COLO668 (cell line): Measurements from ENCODE around the gene MAP3K3.

Source experiments
- DNase-seq: peaks from one replicate; lab custom pipeline; 2025; ENCODE audit not compliant: unreplicated experiment; lab: John Stamatoyannopoulos, UW

The MAP3K3 gene

DNA sequence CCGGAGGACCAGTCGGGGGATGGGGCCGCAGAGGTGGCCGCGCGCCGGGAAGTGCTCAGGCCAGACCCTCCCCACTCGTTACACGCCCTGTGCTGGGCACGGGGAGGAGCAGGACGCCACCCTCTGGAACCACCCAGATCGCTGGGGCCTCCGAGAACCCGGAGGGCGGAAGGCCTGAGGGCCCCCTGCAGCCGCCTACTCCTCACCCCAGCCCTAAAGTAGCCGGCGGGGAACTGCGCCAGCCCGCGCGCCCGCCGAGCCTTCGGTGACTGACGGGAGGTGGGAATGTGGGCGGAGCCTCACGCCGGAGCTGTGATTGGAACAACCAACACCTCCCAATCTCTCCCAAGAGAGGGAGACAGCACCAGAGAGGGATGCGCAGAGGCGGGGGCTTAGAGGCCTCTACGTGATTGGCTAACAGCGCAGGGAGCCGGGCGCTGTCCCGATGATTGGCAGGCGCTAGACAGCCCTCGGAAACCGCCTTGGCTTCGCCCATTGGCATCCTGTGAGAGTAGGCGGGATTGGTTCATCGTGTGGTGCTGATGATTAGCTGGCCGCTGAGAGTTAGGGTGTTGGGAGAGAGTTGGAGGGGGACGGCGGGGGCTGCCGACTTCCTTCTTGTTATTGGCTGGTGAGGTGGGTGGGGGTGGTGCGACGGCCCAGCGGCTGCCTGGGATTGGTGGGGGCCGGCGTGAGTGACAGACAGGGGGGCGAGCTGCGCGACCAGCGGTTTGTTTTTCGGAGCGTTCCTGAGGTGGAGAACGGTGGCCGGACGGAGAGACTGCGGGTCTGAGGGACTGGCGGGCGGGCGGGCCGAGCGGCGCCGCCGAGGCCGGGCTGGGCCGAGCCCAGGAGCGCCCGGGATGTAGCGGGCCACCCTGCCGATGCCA, at the start of gene MAP3K3:
MAP3K3 (plus strand) TSS at position 734 of the 890 bp plus-strand sequence. CDS start 343 bp downstream, outside the sequence.
- DNase-seq, result peak; percentile 96

DNA sequence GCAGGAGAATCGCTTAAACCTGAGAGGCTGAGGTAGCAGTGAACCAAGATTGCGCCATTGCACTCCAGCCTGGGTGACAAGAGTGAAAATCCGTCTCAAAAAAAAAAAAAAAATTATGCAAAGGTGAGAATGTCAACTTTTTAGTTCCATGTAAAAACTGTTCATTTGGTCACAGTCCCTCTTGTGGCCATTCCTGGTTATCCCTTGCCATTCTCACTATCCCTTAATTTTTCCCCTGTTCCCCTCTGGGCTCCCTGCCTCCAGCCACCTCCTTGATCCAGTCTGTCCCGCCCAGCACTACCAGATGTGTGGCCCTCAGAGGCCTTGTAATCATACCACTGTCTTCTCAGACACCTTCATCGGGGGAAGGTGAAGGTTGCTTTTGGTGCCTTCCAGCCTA, 48.6 kb upstream of the MAP3K3 start:
- no peak for DNase-seq

DNA sequence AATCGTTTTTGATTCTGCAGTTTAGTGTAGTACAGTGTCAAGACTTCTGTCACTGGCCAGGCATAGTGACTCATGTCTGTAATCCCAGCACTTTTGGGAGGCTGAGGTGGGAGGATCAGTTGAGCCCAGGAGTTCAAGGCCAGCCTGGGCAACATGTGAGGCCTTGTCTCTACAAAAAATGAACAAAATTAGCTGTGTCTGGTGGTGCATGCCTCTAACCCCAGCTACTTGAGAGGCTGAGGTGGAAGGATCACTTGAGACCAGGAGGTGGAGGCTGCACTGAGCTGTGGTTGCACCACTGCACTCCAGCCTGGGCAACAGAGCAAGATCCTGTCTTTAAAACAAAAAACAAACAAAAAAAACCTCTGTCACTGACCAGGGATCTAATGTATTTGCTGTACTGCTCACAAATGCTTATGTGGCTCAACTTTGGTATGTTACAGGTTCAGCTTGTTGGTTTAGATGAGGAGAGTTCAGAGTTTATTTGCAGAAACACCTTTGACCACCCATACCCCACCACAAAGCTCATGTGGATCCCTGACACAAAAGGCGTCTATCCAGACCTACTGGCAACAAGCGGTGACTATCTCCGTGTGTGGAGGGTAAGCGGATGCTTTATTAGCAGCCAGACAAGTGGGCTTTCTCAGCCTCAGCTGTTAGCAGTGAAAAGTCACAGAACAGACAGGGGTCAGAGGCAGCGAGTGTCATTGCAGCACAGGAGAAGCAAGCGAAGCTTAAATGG, 44.0 kb upstream of the MAP3K3 start:
- DNase-seq, result no peak

- DNase-seq, result peak; percentile 18
Measured at GRCh38 chr17:63578769-63579111, 43.5 kb upstream of the MAP3K3 start.

GRCh38 chr17:63579633-63580032, 42.6 kb upstream of the MAP3K3 start:
- DNase-seq, result peak; percentile 69

DNA sequence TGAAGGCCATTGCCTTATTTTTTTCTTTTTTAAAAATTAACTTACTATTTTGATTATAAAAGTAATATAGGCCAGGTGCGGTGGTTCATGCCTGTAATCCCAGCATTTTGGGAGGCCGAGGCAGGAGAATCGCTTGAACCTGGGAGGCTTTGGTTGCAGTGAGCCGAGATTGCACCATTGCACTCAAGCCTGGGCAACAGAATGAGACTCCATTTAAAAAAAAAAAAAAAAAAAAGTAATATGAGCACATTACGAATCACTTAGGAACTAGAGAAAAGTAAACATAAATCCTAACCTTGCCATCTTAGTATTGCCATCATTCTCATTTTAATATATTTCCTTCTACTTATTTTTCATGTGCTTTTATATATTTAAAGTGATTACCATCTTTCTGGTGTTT, 34.4 kb upstream of the MAP3K3 start:
- no peak for DNase-seq

- no peak for DNase-seq
Measured at GRCh38 chr17:63588797-63589196, 33.4 kb upstream of the MAP3K3 start.

DNA sequence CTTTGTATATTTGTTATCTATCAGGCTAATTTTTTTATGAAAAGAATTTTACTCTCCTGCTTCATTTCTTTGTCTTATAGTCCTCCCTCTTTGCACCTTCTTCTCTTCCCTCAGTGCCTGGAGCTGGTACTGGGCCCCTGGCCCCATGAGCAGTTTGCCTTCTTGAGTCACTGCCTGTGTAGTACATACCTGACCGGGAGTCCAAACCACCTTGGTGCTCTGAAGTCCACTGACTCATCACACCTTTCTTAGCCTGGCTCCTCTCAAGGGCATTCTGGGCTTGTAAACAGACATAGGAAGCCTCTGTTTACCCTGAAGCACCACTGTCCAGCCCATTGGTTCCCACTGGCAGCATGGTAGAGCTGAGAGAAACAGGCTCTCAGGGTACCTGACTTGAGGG, 32.6 kb upstream of the MAP3K3 start:
- no peak for DNase-seq

DNA sequence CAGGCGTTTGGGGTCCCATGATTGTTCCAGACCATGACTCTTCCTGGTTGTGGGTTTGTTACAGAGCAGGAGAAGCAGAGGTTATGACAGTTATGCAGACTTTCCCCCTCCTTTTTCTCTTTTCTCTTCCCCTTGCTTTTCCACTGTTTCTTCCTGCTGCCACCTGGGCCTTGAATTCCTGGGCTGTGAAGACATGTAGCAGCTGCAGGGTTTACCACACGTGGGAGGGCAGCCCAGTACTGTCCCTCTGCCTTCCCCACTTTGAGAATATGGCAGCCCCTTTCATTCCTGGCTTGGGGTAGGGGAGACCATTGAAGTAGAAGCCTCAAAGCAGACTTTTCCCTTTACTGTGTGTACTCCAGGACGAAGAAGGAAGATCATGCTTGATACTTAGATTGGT, 29.4 kb upstream of the MAP3K3 start:
- no peak for DNase-seq

GRCh38 chr17:63595132-63595531, 27.1 kb upstream of the MAP3K3 start:
- no peak for DNase-seq

DNA sequence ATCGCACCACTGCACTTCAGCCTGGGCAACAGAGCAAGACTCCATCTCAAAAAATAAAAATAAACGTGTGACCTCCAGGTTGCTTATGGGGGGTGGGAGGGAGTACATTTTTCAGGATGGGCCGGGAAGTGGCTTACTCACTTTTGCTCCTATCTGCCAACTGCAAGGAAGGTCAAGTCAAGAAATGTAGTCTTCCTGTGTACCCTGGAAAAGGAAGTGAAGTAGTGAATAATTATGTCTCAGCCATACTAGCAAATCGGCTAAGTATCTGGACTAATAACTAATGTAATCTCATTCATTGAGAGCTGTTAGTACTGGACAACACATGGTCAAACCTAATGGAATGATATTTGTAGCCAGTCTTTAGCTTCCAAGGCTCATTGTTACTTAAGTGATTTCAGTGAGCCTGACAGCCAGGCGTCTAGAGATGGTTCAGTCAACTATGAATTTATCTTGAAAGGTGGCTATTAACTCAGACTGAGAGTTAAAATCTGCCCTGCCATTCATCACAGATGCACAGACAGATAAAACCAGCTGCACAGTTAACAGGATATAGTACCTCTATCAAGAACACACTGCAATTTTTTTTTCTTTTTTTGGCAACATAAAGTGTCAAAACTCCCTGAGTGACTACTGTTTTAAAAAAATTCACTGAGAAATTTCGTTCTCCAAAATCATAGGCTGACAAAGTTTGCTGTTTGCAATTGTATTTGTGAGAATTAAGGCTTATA, 25.2 kb upstream of the MAP3K3 start:
- no peak for DNase-seq

- DNase-seq, result no peak
Measured at GRCh38 chr17:63598281-63598680, 23.9 kb upstream of the MAP3K3 start.

DNA sequence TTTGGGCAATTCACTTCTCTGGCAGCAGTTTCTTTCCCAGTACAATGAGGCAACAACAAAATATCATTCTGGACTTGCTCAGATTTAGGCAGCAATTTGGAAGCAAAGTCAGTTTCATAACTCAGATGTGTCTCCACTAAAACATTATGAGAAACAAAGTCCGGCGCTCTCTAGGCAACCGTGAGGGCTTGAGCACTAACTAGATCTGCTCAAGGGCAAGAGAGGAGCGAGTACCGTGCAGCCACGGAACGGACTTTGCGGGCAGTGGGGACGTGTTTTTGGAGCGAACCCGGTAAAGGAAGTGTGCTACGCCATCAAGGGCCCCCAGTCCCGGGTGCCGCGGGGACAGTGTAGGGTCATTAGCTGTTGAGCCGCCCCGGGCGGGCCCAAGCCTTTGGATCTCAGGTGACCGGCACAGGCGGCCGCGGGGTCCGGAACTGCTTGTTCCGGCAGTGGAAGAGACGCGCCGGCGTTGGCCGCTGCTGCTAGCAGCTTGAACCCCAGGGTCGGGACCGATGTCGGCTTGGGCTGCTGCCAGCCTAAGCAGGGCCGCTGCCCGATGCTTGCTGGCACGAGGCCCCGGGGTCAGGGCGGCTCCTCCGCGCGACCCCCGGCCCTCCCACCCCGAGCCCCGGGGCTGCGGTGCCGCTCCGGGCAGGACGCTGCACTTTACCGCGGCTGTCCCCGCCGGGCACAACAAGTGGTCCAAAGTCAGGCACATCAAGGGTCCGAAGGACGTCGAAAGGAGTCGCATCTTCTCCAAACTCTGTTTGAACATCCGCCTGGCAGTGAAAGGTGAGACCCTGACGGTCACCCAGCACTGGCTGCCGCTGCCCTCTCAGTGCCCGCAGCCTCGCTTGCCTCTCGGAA, 21.4 kb upstream of the MAP3K3 start, which contains the start of gene TACO1:
TACO1 (plus strand) TSS at position 327 of the 870 bp plus-strand sequence; CDS start at position 516, 189 bp downstream.
- DNase-seq, result peak; percentile 79

DNA sequence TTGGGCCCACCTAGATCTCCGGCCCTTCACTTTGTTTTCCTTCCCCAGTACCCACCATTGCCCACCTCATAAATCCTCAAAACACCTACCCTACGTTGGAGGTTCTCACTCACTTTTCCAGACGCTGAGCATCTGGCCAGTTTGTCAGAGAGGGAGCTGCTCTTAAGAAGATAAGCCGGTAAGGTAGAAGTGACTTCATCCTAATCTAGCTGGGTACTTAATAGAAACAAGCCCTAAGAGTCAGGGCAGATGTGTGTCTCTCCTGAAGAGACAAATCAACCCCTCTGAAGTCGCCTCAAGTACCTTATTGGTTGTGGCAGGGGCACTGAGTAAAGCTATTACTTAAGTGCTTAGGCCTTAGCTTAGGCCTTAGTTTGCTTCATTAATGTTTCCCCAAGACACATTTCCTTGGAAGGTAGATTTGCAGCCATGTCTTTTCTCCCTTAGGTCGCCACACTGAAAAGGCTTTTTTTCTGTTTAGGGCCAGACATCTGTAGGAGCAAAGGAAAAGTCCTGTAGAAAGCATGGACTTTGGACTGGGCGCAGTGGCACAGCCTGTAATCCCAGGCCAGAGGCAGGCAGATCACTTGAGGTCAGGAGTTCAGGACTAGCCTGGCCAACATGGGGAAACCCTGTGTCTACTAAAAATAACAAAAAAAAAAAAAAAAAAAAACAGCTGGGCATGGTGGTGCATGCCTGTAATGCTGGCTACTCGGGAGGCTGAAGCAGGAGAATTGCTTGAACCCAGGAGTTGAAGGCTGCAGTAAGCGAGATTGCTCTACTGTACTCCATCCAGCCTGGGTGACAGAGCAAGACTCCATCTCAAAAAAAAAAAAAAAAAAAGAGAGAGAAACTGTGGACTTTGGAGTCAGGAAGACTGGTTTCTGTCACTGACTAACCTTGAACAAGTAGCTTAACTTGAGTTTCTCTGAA, 20.5 kb upstream of the MAP3K3 start:
- no peak for DNase-seq

DNA sequence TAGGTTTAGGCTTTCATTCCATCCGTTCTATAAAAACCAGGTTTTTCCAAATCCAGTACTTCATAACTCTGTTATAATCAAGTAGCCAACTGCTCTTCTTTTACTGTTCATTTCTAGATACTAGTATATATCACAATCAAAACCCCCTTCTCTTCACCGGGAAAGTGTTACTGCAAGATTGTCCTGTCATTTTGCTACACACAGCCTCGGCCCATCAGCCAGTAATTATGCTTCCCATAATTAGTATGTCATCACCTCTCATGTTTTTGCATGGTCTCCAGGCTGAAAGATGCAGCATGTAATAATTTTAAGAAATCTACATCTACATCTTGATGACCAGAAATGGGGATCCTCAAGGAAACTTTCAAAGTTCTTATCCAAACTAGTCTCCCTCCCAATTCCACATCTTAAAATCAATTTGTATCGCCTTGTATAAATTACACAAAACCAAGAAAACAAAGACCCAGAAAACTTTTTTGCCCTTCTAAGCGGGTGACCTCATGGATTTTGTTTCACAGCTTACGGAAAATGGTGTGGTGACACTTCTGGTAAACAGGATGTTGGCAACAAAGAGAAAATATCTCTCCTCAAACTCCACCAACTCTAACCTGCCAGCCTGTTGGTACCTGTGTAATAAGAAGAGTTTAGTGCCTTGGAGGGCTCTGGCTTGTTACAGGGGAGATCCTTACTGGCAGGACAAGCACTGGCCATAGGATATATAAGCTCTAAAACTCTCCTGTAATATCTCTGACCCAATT, 12.2 kb upstream of the MAP3K3 start:
- no peak for DNase-seq

DNA sequence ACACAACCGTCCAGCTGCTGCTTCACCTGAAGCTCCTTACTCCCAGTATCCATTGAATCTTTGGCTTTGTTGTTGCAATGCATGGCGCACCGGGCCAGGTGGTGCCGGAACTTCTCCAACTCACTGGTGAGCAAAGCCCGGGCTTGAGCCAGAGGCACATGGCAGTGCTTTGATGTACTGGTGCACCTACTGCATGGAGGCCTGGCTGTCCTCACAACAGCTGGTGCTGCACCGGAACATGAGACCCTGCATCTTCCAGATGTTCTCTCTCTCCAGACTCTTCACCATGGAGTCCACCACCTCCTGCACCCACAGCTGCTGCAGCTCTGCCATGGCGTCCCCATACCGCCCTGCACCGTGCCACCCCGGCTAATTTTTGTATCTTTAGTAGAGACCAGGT, 11.4 kb upstream of the MAP3K3 start:
- DNase-seq, result no peak

DNA sequence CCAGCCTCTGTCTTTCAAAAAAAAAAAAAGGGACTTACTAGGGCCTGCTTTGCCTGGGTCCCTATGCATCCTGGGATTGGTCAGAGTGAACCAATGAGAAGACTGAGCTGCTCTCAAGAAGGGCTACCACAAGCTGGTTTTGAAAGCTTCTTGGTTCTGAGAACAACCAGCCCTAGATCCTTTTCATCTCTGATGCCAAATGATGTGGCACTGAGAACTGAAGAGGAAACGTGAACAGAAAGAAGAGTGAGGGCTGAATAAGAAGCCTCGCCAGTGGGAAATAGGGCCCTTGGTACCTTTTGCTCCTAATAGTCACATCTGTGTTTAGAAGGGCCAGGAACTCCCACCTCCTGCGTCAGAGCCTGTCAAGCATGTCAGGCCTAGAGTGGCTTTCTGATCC, 10.9 kb upstream of the MAP3K3 start:
- no peak for DNase-seq

GRCh38 chr17:63613663-63614062, 8.6 kb upstream of the MAP3K3 start:
- DNase-seq, result no peak

DNA sequence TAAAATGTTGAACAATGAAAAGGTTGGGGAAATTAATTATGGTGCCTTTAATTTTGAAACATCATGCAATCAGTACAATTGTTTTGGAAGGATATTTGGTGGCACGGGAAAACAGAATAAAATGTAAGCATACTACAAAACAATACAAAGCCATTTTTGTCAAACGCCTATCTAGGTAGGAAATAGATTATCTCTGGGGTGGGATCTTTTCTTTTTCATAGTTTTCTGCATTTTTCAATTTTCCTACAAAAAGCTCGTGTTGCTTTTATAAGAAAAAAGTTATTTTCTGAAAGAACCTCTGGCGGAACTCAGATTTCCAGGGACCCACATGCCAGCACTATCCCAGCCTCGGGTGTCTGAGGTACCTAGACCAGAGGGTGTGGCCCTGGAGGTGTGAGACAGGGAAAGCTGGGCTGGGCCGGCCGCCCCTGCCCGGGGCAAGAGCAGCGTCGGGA, 961 bp upstream of the MAP3K3 start:
- DNase-seq, result no peak
